SK-MEL-5 (cell line): ENCODE measurements around the gene FN3K. TPM values are rescaled to one million over a fixed set of nuclear protein-coding genes. Genes with fewer than 3 reads are reported as not detected.

Experiments
- total RNA-seq: library from RNA; depleted of rRNA; stranded (reverse); fragments of >200 nt; shearing (Covaris generic); gene quantifications from 2 replicates; pipeline ENCODE4 v1.2.3, GENCODE V29; 2014; rRNA removed

The FN3K gene
- total RNA-seq, 1 experiment from 2014 or later = 1.1 TPM

Other genes starting within 250 kb of the FN3K start
- 33.0 and 33.6 TPM in 2 replicates for gene FOXK2, start 215.9 kb upstream of the FN3K start, total RNA-seq
- gene WDR45B, start 87.2 kb upstream of the FN3K start, total RNA-seq = 75.5 and 78.4 TPM in 2 replicates
- 3.5 and 4.8 TPM in 2 replicates for gene RAB40B, start 36.9 kb upstream of the FN3K start, total RNA-seq
- gene FN3KRP, start 18.9 kb upstream of the FN3K start, total RNA-seq = 19.8 and 22.1 TPM in 2 replicates
- gene TBCD, start 16.4 kb downstream of the FN3K start, total RNA-seq = 13.6 and 23.5 TPM in 2 replicates
- gene ZNF750, start 104.4 kb downstream of the FN3K start, total RNA-seq = not detected in 2 replicates